Neutrophil (primary cell): ENCODE results near the gene MYO1F.
"Not testable (repeated sequence)": the region's sequence is repeated elsewhere in the genome, so short reads cannot be mapped to it uniquely, and the experiment has no call there.

Experiments
- H3K27ac ChIP-seq: fragments of 200-600 bp; sonication (generic); 2 replicates; pipeline ENCODE4 v1.5.1; 2016; ENCODE audit warnings: mild to moderate bottlenecking, moderate library complexity
- H3K27me3 ChIP-seq: fragments of 200-600 bp; sonication (generic); 2 replicates; pipeline ENCODE4 v1.6.0; 2016; ENCODE audit warnings: mild to moderate bottlenecking
- H3K36me3 ChIP-seq: fragments of 200-600 bp; sonication (generic); 2 replicates; pipeline ENCODE4 v1.5.1; 2017
- H3K4me1 ChIP-seq, 2 experiments: fragments of 200-600 bp in 1 of 2; sonication (generic) in 1 of 2; 1 replicate in 1 of 2; 2 replicates in 1 of 2; pipeline versions ENCODE4 v1.5.1 to v1.6.1; 2013 to 2016; ENCODE audit warnings: low read depth in 1 of 2, low read length in 1 of 2, mild to moderate bottlenecking in 1 of 2, moderate library complexity in 1 of 2; ENCODE audit not compliant: control insufficient read depth in 1 of 2, insufficient read depth in 1 of 2
- H3K4me3 ChIP-seq, 2 experiments: fragments of 200-600 bp in 1 of 2; sonication (generic) in 1 of 2; 1 replicate in 1 of 2; 2 replicates in 1 of 2; pipeline ENCODE4 v1.5.1; 2013 to 2016; ENCODE audit warnings: low read depth in 1 of 2, low read length in 1 of 2, mild to moderate bottlenecking in 1 of 2, moderate library complexity in 1 of 2
- H3K9me3 ChIP-seq: fragments of 200-600 bp; sonication (generic); 2 replicates; pipeline ENCODE4 v1.5.1; 2016
- CTCF ChIP-seq: fragments of 200-600 bp; sonication (generic); IDR thresholded peaks from 2 replicates; pipeline ENCODE4 v1.5.1; 2016; ENCODE audit warnings: antibody characterized with exemption

MYO1F gene

GRCh38 chr19:8566855-8567254 is 10.4 kb downstream of the MYO1F start:
- Histone ChIP-seq H3K36me3 (peaks cover 72% of the 10 kb centered on the region), H3K9me3 (no peaks in the 10 kb centered on the region), H3K27ac (peak overlapping the region; percentile 98), H3K4me3 (peak overlapping the region; percentile 94 to 100), H3K27me3 (no peaks in the 10 kb centered on the region), H3K4me1 (peaks cover 95% of the 10 kb centered on the region in 2 experiments)
- no peak for TF ChIP-seq CTCF

GRCh38 chr19:8564866-8565265 is 12.4 kb downstream of the MYO1F start:
- not testable (repeated sequence) for H3K9me3 ChIP-seq, H3K27me3 ChIP-seq
- TF ChIP-seq CTCF, result peak; percentile 3
- peak overlapping the region; percentile 98 for H3K27ac ChIP-seq
- H3K4me3 ChIP-seq, result peak overlapping the region; percentile 63 to 94
- H3K36me3 ChIP-seq, result peaks cover 68% of the 10 kb centered on the region
- H3K4me1 ChIP-seq, result peaks cover 87 to 90% of the 10 kb centered on the region in 2 experiments

- no peaks in the 10 kb centered on the region for H3K9me3 ChIP-seq
- H3K4me1 ChIP-seq, result peaks cover 67 to 83% of the 10 kb centered on the region in 2 experiments
- peak overlapping the region; percentile 98 for H3K27ac ChIP-seq
- H3K36me3 ChIP-seq, result peaks cover 74% of the 10 kb centered on the region
- no peak for TF ChIP-seq CTCF
- no peak overlapping the region for H3K4me3 ChIP-seq
- H3K27me3 ChIP-seq, result no peaks in the 10 kb centered on the region
Observed at GRCh38 chr19:8561075-8561764, 16.0 kb downstream of the MYO1F start.

GRCh38 chr19:8558325-8558724 is 18.9 kb downstream of the MYO1F start:
- no peaks in the 10 kb centered on the region for H3K9me3 ChIP-seq
- TF ChIP-seq CTCF, result no peak
- H3K27me3 ChIP-seq, result no peaks in the 10 kb centered on the region
- peaks cover 38 to 54% of the 10 kb centered on the region in 2 experiments for H3K4me1 ChIP-seq
- peaks cover 84% of the 10 kb centered on the region for H3K36me3 ChIP-seq
- peak overlapping the region; percentile 98 for H3K27ac ChIP-seq
- no peak overlapping the region for H3K4me3 ChIP-seq

GRCh38 chr19:8557642-8558238 is 19.5 kb downstream of the MYO1F start:
- Histone ChIP-seq H3K27me3 (no peaks in the 10 kb centered on the region), H3K4me3 (peak overlapping the region in 1 of 2 experiments; percentile 24), H3K36me3 (peaks cover 87% of the 10 kb centered on the region), H3K27ac (peak overlapping the region; percentile 98), H3K9me3 (no peaks in the 10 kb centered on the region), H3K4me1 (peaks cover 35 to 49% of the 10 kb centered on the region in 2 experiments)
- TF ChIP-seq CTCF, result no peak

- not testable (repeated sequence) for H3K27me3 ChIP-seq, H3K9me3 ChIP-seq, H3K4me3 ChIP-seq
- H3K36me3 ChIP-seq, result peaks cover 98% of the 10 kb centered on the region
- peak overlapping the region; percentile 47 for H3K27ac ChIP-seq
- H3K4me1 ChIP-seq, result peaks cover 17 to 20% of the 10 kb centered on the region in 2 experiments
Observed at GRCh38 chr19:8553729-8554128, 23.5 kb downstream of the MYO1F start.
